HG03280 (cell line): Measurements from ENCODE around the gene KBTBD4.
"Not testable (repeated sequence)": the region's sequence is repeated elsewhere in the genome, so short reads cannot be mapped to it uniquely, and the experiment has no call there.

Experiments
- ATAC-seq: cut with Tn5 transposase; IDR thresholded peaks from one replicate; pipeline ENCODE4 v1.9.1; 2021; ENCODE audit warnings: mild to moderate bottlenecking, moderate library complexity; ENCODE audit not compliant: unreplicated experiment

KBTBD4 gene

GRCh38 chr11:47530721-47531120, 48.0 kb downstream of the KBTBD4 start:
- ATAC-seq = not testable (repeated sequence)

- ATAC-seq = no peak
These were observed 48.8 kb downstream of the KBTBD4 start for GRCh38 chr11:47529951-47530350.

GRCh38 chr11:47527186-47527585, 51.6 kb downstream of the KBTBD4 start:
- ATAC-seq = no peak

GRCh38 chr11:47526032-47526431, 52.7 kb downstream of the KBTBD4 start:
- ATAC-seq = not testable (repeated sequence)

GRCh38 chr11:47524291-47524874, 54.4 kb downstream of the KBTBD4 start:
- ATAC-seq = no peak

GRCh38 chr11:47523490-47524225, 55.1 kb downstream of the KBTBD4 start:
- peak; percentile 45 for ATAC-seq
